CD4-positive, alpha-beta T cell treated with Interferon gamma for 1 hour (primary cell): ENCODE data around the gene FALEC.
"Not testable (repeated sequence)": the region's sequence is repeated elsewhere in the genome, so short reads cannot be mapped to it uniquely, and the experiment has no call there.

ENCODE experiments used
- DNase-seq: peaks from one replicate; pipeline ENCODE4 v3.0.0-alpha.2; 2020

FALEC gene

GRCh38 chr1:150560576-150561253, 45.2 kb downstream of the FALEC start:
- peak; percentile 87 for DNase-seq

GRCh38 chr1:150561254-150561973, 45.9 kb downstream of the FALEC start:
- peak; percentile 80 for DNase-seq

GRCh38 chr1:150561974-150562445, 46.5 kb downstream of the FALEC start:
- DNase-seq, result peak; percentile 95

- peak; percentile 93 for DNase-seq
Measured at GRCh38 chr1:150562446-150563339, 47.1 kb downstream of the FALEC start.

GRCh38 chr1:150563340-150564038, 47.9 kb downstream of the FALEC start:
- DNase-seq, result peak; percentile 65

- no peak for DNase-seq
Measured at GRCh38 chr1:150564051-150564991, 48.8 kb downstream of the FALEC start.

GRCh38 chr1:150565240-150565991, 49.9 kb downstream of the FALEC start:
- DNase-seq, result not testable (repeated sequence)

- no peak for DNase-seq
Measured at GRCh38 chr1:150566589-150567340, 51.2 kb downstream of the FALEC start.

GRCh38 chr1:150567341-150567716, 51.8 kb downstream of the FALEC start:
- peak; percentile 74 for DNase-seq

GRCh38 chr1:150567717-150568593, 52.4 kb downstream of the FALEC start:
- DNase-seq, result peak; percentile 61

GRCh38 chr1:150568594-150568966, 53.0 kb downstream of the FALEC start:
- no peak for DNase-seq

GRCh38 chr1:150572918-150573647, 57.5 kb downstream of the FALEC start:
- peak; percentile 19 for DNase-seq

- DNase-seq, result peak; percentile 41
Measured at GRCh38 chr1:150573648-150574071, 58.1 kb downstream of the FALEC start.

- DNase-seq, result peak; percentile 9
Measured at GRCh38 chr1:150574260-150575071, 58.9 kb downstream of the FALEC start.

GRCh38 chr1:150575072-150575489, 59.5 kb downstream of the FALEC start:
- no peak for DNase-seq

GRCh38 chr1:150575518-150576366, 60.2 kb downstream of the FALEC start:
- DNase-seq, result no peak
